ENCODE results near the gene RNF212B. TPM values are rescaled to one million over a fixed set of nuclear protein-coding genes. Genes with fewer than 3 reads are reported as not detected.

RNF212B gene
- total and polyA plus RNA-seq, 2 of the 13 experiments (the other 11 are each of a cell fraction or from before 2014, with no cell fraction given) = 0.05 TPM; not detected in 1

DNA sequence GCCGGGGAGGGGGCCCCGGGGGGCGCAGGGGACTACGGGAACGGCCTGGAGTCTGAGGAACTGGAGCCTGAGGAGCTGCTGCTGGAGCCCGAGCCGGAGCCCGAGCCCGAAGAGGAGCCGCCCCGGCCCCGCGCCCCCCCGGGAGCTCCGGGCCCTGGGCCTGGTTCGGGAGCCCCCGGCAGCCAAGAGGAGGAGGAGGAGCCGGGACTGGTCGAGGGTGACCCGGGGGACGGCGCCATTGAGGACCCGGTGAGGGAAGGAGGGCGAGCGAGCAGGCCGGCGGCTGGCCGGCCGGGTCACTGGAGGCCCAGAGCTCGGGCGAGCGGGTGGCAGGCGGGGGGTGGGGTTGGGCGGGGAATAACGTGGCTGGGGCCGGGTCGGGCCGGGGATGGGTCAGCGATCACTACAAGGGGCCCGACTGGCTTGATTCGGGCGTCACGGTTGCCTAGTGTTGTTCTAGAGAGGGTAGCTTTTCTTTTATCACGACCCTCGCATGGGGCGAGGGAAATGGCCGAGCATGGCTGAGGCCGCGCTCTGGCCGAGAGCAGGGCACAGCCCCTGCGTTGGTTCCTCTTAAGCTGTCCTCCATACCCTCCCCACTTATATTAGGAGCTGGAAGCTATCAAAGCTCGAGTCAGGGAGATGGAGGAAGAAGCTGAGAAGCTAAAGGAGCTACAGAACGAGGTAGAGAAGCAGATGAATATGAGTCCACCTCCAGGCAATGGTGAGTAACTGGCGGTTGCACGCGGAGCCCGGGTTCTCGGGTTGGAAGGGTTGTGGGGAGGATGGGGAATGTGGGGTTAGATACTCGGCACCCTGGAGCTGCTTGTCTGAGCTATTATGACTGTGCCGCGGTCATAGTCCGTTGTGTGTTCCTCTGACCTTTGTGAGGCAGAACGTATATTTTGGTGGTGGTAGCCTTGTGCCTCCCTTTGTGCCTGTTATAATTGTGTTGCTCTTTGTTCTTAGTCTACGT, 84.1 kb downstream of the RNF212B start (continued):
- TF ChIP-seq, protein P1, sequence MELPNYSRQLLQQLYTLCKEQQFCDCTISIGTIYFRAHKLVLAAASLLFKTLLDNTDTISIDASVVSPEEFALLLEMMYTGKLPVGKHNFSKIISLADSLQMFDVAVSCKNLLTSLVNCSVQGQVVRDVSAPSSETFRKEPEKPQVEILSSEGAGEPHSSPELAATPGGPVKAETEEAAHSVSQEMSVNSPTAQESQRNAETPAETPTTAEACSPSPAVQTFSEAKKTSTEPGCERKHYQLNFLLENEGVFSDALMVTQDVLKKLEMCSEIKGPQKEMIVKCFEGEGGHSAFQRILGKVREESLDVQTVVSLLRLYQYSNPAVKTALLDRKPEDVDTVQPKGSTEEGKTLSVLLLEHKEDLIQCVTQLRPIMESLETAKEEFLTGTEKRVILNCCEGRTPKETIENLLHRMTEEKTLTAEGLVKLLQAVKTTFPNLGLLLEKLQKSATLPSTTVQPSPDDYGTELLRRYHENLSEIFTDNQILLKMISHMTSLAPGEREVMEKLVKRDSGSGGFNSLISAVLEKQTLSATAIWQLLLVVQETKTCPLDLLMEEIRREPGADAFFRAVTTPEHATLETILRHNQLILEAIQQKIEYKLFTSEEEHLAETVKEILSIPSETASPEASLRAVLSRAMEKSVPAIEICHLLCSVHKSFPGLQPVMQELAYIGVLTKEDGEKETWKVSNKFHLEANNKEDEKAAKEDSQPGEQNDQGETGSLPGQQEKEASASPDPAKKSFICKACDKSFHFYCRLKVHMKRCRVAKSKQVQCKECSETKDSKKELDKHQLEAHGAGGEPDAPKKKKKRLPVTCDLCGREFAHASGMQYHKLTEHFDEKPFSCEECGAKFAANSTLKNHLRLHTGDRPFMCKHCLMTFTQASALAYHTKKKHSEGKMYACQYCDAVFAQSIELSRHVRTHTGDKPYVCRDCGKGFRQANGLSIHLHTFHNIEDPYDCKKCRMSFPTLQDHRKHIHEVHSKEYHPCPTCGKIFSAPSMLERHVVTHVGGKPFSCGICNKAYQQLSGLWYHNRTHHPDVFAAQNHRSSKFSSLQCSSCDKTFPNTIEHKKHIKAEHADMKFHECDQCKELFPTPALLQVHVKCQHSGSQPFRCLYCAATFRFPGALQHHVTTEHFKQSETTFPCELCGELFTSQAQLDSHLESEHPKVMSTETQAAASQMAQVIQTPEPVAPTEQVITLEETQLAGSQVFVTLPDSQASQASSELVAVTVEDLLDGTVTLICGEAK (IDR thresholded peaks at IDR 0.05) = no peak
- TF ChIP-seq, protein P1 (CRISPR knock-in tag; IDR thresholded peaks at IDR 0.05) = peak; percentile 13; the same call in 1 of the 2 replicates
- TF ChIP-seq SKI (IDR thresholded peaks at IDR 0.05; ENCODE audit: partially characterized antibody) = peak; percentile 17
- peak; percentile 90; the same call in 1 of the 2 replicates for TF ChIP-seq MEF2D (CRISPR knock-in tag; IDR thresholded peaks at IDR 0.05)
- TF ChIP-seq, protein P2, sequence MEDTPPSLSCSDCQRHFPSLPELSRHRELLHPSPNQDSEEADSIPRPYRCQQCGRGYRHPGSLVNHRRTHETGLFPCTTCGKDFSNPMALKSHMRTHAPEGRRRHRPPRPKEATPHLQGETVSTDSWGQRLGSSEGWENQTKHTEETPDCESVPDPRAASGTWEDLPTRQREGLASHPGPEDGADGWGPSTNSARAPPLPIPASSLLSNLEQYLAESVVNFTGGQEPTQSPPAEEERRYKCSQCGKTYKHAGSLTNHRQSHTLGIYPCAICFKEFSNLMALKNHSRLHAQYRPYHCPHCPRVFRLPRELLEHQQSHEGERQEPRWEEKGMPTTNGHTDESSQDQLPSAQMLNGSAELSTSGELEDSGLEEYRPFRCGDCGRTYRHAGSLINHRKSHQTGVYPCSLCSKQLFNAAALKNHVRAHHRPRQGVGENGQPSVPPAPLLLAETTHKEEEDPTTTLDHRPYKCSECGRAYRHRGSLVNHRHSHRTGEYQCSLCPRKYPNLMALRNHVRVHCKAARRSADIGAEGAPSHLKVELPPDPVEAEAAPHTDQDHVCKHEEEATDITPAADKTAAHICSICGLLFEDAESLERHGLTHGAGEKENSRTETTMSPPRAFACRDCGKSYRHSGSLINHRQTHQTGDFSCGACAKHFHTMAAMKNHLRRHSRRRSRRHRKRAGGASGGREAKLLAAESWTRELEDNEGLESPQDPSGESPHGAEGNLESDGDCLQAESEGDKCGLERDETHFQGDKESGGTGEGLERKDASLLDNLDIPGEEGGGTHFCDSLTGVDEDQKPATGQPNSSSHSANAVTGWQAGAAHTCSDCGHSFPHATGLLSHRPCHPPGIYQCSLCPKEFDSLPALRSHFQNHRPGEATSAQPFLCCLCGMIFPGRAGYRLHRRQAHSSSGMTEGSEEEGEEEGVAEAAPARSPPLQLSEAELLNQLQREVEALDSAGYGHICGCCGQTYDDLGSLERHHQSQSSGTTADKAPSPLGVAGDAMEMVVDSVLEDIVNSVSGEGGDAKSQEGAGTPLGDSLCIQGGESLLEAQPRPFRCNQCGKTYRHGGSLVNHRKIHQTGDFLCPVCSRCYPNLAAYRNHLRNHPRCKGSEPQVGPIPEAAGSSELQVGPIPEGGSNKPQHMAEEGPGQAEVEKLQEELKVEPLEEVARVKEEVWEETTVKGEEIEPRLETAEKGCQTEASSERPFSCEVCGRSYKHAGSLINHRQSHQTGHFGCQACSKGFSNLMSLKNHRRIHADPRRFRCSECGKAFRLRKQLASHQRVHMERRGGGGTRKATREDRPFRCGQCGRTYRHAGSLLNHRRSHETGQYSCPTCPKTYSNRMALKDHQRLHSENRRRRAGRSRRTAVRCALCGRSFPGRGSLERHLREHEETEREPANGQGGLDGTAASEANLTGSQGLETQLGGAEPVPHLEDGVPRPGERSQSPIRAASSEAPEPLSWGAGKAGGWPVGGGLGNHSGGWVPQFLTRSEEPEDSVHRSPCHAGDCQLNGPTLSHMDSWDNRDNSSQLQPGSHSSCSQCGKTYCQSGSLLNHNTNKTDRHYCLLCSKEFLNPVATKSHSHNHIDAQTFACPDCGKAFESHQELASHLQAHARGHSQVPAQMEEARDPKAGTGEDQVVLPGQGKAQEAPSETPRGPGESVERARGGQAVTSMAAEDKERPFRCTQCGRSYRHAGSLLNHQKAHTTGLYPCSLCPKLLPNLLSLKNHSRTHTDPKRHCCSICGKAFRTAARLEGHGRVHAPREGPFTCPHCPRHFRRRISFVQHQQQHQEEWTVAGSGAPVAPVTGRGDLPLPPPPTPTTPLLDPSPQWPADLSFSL (CRISPR knock-in tag; IDR thresholded peaks at IDR 0.05) = peak; percentile 77; the same call in 1 of the 2 replicates
- peak; percentile 74; the same call in 1 of the 2 replicates for TF ChIP-seq ZNF790 (CRISPR knock-in tag; IDR thresholded peaks at IDR 0.05; ENCODE audit: borderline replicate concordance)
- TF ChIP-seq KMT2B (CRISPR knock-in tag; IDR thresholded peaks at IDR 0.05) = no peak; the same call in 1 of the 2 replicates
- TF ChIP-seq, protein P3, sequence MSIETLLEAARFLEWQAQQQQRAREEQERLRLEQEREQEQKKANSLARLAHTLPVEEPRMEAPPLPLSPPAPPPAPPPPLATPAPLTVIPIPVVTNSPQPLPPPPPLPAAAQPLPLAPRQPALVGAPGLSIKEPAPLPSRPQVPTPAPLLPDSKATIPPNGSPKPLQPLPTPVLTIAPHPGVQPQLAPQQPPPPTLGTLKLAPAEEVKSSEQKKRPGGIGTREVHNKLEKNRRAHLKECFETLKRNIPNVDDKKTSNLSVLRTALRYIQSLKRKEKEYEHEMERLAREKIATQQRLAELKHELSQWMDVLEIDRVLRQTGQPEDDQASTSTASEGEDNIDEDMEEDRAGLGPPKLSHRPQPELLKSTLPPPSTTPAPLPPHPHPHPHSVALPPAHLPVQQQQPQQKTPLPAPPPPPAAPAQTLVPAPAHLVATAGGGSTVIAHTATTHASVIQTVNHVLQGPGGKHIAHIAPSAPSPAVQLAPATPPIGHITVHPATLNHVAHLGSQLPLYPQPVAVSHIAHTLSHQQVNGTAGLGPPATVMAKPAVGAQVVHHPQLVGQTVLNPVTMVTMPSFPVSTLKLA (IDR thresholded peaks at IDR 0.05) = no peak
- TF ChIP-seq SNAI1 (CRISPR knock-in tag; IDR thresholded peaks at IDR 0.05; ENCODE audit: borderline replicate concordance) = 0 out of 2 replicates have a peak, but pooled peaks have one; percentile 40
- peak; percentile 30; the same call in 1 of the 2 replicates for TF ChIP-seq MEIS2 (CRISPR knock-in tag; IDR thresholded peaks at IDR 0.05)

Data from HepG2 (cell line).